ENCODE measurements around the gene MALAT1. TPM values are rescaled to one million over a fixed set of nuclear protein-coding genes. Genes with fewer than 3 reads are reported as not detected.

Gene MALAT1
- total and polyA plus RNA-seq, 2 of the 13 experiments (the other 11 are each of a cell fraction or from before 2014, with no cell fraction given) = 143 to 1,237 TPM

- TF ChIP-seq ZNF629 (CRISPR knock-in tag; conservative IDR thresholded peaks at IDR 0.05) (0 out of 2 replicates have a peak, but pooled peaks have one; percentile 6), CBFB (CRISPR knock-in tag; IDR thresholded peaks at IDR 0.05) (peak; percentile 87), U2AF2 (IDR thresholded peaks at IDR 0.05; ENCODE audit: low read depth, low read length) (no peak), GATAD1 (CRISPR knock-in tag; IDR thresholded peaks at IDR 0.05) (peak; percentile 78), ZNF83 (CRISPR knock-in tag; IDR thresholded peaks at IDR 0.05; ENCODE audit: borderline replicate concordance) (no peak), TOE1 (CRISPR knock-in tag; IDR thresholded peaks at IDR 0.05) (peak; percentile 90), MAFF (IDR thresholded peaks at IDR 0.05; ENCODE audit: low read depth, low read length) (no peak), KAT2B (IDR thresholded peaks at IDR 0.05; ENCODE audit: borderline replicate concordance, low read depth, low read length) (no peak), ZNF512 (CRISPR knock-in tag; IDR thresholded peaks at IDR 0.05) (peak; percentile 78; the same call in 1 of the 2 replicates), PHF5A (CRISPR knock-in tag; IDR thresholded peaks at IDR 0.05; ENCODE audit: low read depth, unreplicated experiment) (no peak), RARG (CRISPR knock-in tag; IDR thresholded peaks at IDR 0.05; ENCODE audit: low read depth) (no peak), CREM (IDR thresholded peaks at IDR 0.05) (peak; percentile 76), CREM (CRISPR knock-in tag; IDR thresholded peaks at IDR 0.05) (no peak), MAF1 (CRISPR knock-in tag; IDR thresholded peaks at IDR 0.05; ENCODE audit: borderline replicate concordance) (no peak; the same call in 1 of the 2 replicates), BORCS8-MEF2B (CRISPR knock-in tag; IDR thresholded peaks at IDR 0.05) (0 out of 2 replicates have a peak, but pooled peaks have one; percentile 50), THAP11 (CRISPR knock-in tag; IDR thresholded peaks at IDR 0.05) (peak; percentile 88), SSRP1 (CRISPR knock-in tag; IDR thresholded peaks at IDR 0.05) (no peak), SAFB2 (CRISPR knock-in tag; IDR thresholded peaks at IDR 0.05; ENCODE audit: borderline replicate concordance, low read depth) (no peak), NFYB (CRISPR knock-in tag; IDR thresholded peaks at IDR 0.05) (no peak), NPAS2 (CRISPR knock-in tag; IDR thresholded peaks at IDR 0.05; ENCODE audit: borderline replicate concordance) (no peak), NRL (CRISPR knock-in tag; IDR thresholded peaks at IDR 0.05; ENCODE audit: borderline replicate concordance) (no peak), MEIS2 (CRISPR knock-in tag; IDR thresholded peaks at IDR 0.05) (peak; percentile 71; the same call in 1 of the 2 replicates)
- TF ChIP-seq, protein P1, sequence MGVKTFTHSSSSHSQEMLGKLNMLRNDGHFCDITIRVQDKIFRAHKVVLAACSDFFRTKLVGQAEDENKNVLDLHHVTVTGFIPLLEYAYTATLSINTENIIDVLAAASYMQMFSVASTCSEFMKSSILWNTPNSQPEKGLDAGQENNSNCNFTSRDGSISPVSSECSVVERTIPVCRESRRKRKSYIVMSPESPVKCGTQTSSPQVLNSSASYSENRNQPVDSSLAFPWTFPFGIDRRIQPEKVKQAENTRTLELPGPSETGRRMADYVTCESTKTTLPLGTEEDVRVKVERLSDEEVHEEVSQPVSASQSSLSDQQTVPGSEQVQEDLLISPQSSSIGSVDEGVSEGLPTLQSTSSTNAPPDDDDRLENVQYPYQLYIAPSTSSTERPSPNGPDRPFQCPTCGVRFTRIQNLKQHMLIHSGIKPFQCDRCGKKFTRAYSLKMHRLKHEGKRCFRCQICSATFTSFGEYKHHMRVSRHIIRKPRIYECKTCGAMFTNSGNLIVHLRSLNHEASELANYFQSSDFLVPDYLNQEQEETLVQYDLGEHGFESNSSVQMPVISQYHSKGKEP (CRISPR knock-in tag; IDR thresholded peaks at IDR 0.05) = 0 out of 2 replicates have a peak, but pooled peaks have one; percentile 79
- TF ChIP-seq, protein P2, sequence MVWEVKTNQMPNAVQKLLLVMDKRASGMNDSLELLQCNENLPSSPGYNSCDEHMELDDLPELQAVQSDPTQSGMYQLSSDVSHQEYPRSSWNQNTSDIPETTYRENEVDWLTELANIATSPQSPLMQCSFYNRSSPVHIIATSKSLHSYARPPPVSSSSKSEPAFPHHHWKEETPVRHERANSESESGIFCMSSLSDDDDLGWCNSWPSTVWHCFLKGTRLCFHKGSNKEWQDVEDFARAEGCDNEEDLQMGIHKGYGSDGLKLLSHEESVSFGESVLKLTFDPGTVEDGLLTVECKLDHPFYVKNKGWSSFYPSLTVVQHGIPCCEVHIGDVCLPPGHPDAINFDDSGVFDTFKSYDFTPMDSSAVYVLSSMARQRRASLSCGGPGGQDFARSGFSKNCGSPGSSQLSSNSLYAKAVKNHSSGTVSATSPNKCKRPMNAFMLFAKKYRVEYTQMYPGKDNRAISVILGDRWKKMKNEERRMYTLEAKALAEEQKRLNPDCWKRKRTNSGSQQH (CRISPR knock-in tag; IDR thresholded peaks at IDR 0.05; ENCODE audit: low read depth) = peak; percentile 94
Observed at GRCh38 chr11:65498977-65499712, at the start of gene MALAT1 (continued).

Measured in HepG2 (cell line).